IPS DF 4.7 (cell line): ENCODE results near the gene NKAIN1.
"Not testable (repeated sequence)": the region's sequence is repeated elsewhere in the genome, so short reads cannot be mapped to it uniquely, and the experiment has no call there.

ENCODE experiments used
- DNase-seq: peaks from one replicate; pipeline ENCODE4 v3.0.0-alpha.2; 2013; ENCODE audit warnings: low spot score; ENCODE audit errors: extremely low read depth

The NKAIN1 gene

GRCh38 chr1:31198150-31198549 is 41.5 kb downstream of the NKAIN1 start:
- no peak for DNase-seq

GRCh38 chr1:31196685-31197084 is 43.0 kb downstream of the NKAIN1 start:
- DNase-seq, result no peak

- DNase-seq, result not testable (repeated sequence)
Observed at GRCh38 chr1:31195267-31195666, 44.4 kb downstream of the NKAIN1 start.

GRCh38 chr1:31193729-31194128 is 46.0 kb downstream of the NKAIN1 start:
- no peak for DNase-seq

GRCh38 chr1:31191281-31191680 is 48.4 kb downstream of the NKAIN1 start:
- no peak for DNase-seq

GRCh38 chr1:31189696-31190674 is 49.7 kb downstream of the NKAIN1 start:
- no peak for DNase-seq

- DNase-seq, result no peak
Observed at GRCh38 chr1:31183927-31184554, 55.6 kb downstream of the NKAIN1 start.

- no peak for DNase-seq
Observed at GRCh38 chr1:31183126-31183525, 56.6 kb downstream of the NKAIN1 start.

GRCh38 chr1:31182352-31182751 is 57.3 kb downstream of the NKAIN1 start:
- no peak for DNase-seq

- DNase-seq, result no peak
Observed at GRCh38 chr1:31181515-31182343, 58.0 kb downstream of the NKAIN1 start.

- DNase-seq, result no peak
Observed at GRCh38 chr1:31180338-31180737, 59.3 kb downstream of the NKAIN1 start.

- not testable (repeated sequence) for DNase-seq
Observed at GRCh38 chr1:31176291-31176690, 63.4 kb downstream of the NKAIN1 start.

GRCh38 chr1:31170486-31170735 is 69.3 kb downstream of the NKAIN1 start:
- DNase-seq, result no peak

GRCh38 chr1:31166462-31166861 is 73.2 kb downstream of the NKAIN1 start:
- no peak for DNase-seq

- DNase-seq, result no peak
Observed at GRCh38 chr1:31164291-31164690, 75.4 kb downstream of the NKAIN1 start.

GRCh38 chr1:31163866-31164265 is 75.8 kb downstream of the NKAIN1 start:
- no peak for DNase-seq

- no peak for DNase-seq
Observed at GRCh38 chr1:31161571-31161970, 78.1 kb downstream of the NKAIN1 start.

- DNase-seq, result no peak
Observed at GRCh38 chr1:31159869-31160611, 79.6 kb downstream of the NKAIN1 start.

- DNase-seq, result no peak
Observed at GRCh38 chr1:31159323-31159722, 80.4 kb downstream of the NKAIN1 start.

GRCh38 chr1:31155216-31155806 is 84.4 kb downstream of the NKAIN1 start:
- no peak for DNase-seq
